Stimulated activated CD8-positive, alpha-beta memory T cell treated with anti-CD3 and anti-CD28 coated beads, Interleukin-4, amount 100 ng/mL, for 4 hours (primary cell): ENCODE data around the gene RASL10B.

ENCODE experiments used
- DNase-seq, 2 donors: peaks; one replicate each; pipeline ENCODE4 v3.0.0-alpha.2; 2020; ENCODE audit warnings: low read depth in 2 of 2, low spot score in 1 of 2

Gene RASL10B

DNA sequence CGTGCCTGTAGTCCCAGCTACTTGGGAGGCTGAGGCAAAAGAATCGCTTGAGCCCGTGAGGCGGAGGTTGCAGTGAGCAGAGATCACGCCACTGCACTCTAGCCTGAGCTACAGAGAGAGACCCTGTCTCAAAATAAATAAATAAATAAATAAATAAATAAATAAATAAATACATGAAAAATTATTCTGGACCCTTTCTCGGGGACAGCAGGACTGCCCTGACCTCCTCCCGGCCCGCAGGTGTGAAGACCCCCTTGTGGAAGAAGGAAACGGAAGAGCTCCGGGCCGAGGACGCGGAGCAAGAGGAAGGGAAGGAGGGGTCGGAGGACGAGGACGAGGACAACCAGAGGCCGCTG lies 32.3 kb downstream of the RASL10B start:
- no peak for DNase-seq

DNA sequence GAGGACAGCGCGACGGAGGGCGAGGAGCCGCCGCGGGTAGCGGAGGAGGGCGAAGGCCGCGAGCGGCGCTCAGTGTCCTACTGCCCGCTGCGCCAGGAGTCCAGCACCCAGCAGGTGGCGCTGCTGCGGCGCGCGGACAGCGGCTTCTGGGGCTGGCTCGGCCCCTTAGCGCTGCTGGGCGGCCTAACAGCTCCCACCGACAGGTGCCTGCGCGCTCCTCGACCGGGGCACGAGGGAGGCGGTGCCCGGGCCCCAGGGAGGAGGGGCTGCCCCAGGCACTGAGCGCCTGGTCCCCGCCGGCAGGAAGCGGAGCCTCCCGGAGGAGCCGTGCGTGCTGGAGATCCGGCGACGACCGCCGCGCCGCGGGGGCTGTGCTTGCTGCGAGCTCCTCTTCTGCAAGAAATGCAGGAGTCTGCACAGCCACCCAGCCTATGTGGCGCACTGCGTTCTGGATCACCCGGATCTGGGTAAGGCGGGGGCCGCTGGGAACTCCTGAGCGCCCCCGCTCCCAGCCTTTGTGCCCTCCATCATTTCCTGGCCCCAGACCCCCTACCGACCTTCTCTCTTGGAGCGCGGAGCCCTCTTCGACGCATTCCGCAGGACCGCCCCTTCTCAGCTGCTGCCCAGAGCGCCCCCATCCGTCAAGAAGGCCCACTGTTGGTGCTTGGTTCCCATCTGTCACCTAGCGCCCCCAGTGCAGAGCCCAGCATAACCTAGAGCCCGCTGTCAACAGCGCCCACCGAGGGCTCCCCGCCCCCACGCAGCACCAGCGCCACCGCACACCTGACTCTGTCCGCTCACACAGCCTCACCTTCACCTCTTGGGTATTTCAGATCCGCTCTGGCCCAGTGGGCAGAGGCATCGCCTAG lies 32.9 kb downstream of the RASL10B start:
- peak; percentile 58 to 68 for DNase-seq

DNA sequence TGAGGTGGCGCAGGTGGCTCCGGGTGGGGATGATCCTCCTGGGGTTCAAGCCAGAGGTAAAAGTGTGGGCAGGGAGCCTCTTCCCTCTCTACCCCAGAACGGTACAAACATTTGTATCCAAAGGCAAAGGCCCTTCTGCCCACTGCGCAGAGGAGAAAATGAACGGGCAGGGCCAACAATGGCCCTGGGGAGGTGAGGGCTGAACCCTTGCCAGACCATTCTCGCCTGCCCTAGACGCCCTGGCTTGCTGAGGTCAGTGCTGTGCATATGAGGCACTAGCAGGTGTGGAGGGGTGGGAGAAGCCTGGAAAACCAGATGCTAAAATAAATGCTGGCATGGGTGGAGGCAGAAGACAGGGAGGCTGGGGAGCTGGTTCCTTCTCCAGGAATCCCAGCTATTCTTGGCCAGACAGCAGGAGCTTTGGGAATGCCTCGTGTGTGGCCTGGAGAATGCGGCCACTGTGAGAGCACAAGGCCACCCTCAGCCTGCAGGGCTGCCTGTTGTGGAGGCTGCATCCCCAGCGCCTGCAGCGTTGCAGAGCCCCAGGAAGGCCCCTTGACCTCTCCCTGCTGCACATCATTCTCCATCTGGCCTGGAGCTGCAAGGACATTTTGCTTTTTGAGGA lies 33.8 kb downstream of the RASL10B start:
- no peak for DNase-seq

DNA sequence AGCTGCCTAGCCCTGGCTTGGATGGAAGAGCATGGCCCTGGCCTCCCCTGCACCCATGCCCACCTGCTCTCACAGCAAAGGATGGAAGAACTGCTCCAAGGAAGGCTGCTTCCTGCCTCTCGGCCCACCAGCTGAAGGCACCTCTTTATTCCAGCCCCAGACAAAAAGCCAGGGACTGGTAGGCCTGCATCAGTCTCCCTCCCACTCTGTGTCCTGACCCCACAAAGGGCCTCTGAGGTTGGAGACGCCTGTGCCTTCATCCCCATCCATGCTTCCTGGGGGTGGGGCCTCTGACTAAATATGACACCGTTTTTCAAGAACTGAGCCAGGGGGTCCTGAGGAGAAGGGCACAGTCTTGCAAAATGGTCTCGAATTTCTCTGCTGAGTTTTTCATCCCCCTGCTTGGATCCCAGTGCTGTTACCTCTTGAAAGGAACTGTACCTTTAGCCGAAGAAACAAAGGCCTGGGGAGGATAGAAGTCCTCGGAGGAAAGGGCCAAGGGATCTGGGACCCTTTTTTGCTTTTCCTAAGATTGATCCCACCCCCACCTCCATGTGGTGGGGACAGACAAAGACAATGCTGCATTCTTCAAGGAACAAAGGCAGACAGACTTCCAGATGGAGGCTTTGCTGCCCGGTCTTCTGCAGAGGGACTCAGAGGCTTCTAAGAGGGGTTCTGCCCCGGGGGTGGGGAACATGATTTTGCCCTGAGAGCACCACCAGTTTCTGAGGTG lies 34.5 kb downstream of the RASL10B start:
- no peak for DNase-seq

DNA sequence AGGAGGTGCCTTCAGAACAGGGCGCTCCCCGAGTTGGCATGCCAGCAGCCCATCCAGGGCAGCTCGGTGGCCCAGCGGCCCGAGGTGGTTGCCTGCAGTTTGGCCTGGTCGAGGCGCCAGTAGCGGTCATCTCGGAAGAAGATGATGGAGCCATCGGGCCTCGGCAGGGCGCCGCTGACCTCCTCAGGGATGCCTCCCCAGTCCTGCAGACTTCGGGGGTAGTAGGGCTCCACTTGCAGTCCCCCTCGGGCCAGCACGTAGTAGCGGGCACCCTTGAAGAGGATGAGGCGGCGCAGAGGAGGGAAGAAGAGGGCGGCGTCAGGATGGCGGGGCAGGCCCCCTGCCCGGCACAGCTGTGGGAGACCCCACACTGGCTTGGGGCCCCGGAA lies 35.0 kb downstream of the RASL10B start:
- DNase-seq = no peak

DNA sequence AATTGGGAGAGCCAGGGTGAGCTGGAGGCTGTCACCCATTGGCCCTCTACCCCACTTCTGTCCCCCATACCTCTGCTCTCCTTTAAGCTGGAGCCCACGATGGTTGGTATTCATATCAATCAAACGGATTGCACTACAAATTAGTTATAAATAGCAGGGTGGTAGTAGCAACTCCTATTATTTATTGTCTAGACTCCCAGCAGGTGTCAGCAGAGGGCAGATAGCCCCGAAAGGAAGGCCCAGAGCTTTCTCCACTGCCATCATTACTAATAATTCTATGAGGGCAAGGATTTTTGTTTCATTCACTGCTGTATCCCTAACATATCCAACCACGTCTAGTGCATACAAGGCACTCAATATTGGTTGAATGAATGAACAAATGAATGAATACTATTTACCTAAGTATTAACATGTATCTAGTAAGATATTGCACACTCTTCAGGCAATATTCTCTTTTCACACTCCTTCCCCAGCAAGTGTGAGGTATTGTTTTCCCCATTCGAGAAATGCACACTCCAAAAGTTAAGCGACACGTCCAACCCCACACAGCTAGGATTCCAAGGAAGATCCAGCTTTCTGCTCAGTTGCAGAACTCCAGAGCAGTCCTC lies 35.6 kb downstream of the RASL10B start:
- DNase-seq = no peak

DNA sequence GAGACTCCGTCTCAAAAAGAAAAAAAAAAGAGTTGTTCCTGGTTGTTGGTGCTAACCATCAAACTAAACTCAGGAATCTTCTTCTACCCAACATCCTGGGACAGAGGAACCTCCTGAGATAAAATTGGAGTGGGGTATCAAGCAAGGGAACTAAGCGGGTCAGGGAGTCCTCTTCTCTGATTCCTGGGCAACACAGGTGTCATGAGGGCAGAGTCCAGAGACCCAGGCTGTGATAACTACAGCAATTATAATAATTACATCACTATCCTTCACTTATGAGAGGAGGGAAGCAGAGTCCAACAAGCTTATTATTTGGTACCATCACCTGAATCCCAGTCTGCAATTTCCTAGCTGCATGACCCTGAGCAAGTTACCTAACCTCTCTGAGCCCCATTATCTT lies 37.4 kb downstream of the RASL10B start:
- DNase-seq = no peak

DNA sequence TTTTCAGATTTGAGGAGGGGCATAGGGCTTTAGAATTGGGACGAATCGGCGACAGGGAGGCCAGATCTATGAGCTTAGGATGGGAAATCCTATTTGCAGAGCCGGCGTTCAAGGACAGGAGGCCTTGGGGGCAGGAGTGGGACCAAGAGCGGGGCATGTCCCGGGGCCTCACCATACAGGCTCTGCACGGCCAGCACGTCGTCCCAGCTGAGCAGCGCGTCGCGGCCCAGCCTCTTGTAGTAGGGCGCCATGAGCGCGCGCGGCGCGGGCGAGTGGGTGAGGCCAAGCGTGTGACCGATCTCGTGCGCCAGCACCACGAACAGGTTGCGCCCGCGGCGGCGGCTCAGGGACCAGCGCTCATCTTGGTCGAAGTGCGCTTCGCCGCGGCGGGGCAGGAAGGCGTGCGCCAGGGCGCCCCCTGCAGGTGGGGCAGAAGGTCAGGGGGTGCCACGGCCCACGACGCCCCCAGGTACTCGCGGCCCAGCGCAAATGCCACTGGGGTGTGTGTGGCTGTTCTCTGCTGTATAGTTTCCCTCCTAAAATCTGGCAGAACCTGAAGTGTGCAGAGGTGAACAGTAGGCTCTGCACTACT lies 38.6 kb downstream of the RASL10B start:
- DNase-seq = no peak

DNA sequence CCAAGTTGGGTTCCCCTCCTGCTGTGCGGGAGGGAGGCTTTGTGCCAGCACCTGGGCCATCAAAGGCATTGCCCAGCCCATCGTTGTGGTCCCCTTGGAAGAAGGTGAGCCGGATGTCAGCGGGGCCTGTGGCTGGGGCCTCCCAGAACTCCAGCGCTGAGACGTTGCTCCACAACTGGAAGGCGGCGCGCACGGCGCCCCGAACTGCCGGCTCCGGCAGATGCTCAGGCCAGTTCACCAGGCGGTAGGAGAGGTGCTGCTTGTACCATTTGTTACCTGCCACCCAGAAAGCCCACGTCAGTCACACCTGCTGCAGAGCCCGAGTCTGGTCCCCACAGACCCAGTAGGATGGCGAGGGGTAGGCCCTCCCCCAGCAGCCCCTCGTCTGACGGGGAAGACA lies 41.7 kb downstream of the RASL10B start:
- no peak for DNase-seq

DNA sequence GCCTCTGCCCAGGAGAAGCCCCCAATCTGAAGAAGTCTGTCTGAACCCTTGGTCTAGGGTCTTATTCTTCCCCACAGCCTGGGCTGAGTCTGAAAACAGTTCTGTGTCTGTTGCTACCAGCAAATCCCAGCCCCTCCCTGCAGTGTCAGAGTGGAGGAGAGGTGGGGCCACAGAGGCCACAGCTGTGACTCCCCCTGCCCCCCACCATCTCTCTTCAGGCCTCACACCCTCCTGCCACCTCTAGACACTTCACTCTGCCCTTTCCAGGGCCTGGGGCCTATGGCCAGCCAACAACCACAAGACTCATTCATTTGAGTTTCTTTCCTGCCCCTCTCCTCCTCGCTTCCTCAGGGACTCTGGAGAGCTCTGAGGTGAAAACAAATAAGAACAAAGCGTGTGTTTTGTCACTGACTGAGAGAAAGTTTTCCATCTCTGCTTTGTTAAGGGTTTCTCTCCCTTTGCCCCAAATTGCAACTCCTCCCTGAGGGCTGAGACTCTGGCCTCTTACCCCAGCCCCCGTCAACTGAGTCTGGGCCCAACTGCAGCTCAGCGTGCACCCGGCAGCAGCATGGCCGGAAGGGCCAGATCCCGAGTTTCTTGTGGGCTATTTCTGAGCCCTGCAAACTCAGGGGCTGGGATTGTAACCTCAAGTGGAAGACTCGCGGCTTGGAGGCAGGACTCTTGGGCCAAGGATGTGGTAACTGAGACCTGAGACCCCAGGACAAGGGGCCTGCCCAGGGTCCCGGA lies 42.4 kb downstream of the RASL10B start:
- no peak for DNase-seq

DNA sequence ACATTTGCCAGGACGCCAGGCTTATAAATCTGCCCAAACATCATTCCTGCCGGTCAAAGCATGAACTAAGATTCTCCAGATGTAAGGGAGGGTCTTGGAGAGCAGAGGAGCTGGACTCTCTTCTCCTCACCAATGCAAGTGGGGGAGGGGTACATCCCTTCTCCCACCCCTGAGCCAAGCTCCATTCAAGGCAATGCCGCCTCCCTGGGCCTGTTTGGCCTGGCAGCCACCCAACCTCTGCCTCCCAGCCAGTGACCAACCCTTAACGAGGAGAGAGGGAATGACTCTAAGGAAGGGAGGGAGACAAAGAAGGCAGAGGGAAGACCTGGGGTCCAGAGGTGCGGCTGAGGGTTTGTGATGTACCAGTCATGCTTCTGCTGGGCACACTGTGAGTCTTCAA lies 43.1 kb downstream of the RASL10B start:
- no peak for DNase-seq

DNA sequence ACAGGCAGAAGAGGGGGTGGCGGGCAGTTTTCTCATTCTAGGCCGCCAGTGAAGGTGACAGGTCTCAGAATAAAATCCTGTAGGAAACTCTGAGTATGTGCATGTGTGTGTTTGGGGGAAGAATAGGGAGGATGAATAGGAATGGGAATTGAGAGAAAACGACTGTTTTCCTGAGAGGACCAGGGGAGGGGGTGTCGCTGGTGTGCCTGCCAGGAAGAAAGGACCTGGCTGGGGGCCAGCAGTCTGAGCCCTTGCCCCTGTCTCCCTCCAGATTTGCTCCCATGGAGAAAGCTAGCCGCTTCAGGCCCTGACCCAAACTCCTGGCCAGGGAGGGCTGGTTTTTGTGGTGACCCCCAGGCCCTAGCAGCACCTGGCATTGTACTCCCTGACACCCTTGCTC lies 43.6 kb downstream of the RASL10B start:
- no peak for DNase-seq

DNA sequence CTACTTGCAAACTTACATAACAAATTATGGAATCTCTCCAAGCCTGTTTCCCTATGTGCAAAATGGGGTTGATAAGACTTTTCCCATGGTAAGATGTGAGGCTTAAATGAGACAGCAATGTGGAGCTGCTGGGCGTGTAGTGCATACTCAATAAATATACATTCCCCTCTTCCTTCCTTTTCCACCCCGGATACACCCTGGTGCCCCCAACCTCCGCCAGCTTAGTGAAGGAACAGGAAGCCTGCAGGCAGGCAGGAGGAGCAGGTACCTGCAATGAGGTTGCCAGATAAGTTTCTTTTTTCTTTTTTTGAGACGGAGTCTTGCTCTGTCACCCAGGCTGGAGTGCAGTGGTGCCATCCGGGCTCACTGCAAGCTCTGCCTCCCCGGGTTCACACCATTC lies 44.1 kb downstream of the RASL10B start:
- no peak for DNase-seq

DNA sequence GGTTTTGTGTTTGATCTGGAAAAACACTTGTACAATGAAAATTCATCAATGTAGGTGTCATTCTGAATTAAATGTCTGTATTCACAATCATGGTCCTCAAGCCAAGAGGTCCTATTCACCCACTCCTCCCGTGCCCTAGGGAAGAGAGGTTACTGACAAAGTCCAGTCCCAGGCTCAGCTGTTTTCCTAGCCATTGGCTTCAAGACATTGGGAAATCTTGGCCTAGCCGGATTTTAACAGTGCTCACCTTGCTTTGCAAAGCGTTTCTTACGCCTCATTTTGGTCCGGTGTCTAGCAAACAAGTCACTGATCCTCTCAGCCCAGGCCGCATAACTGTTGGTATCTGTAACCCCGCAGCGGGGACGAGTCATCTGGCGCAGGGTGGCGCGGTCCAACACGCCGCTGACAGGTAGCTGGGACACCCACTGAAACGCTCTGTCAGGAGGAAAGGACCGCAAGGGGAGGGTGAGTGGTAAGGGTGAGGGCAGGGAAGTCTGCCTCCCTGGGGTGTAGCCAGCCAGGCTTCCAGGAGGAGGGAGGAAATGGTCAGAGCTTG lies 47.3 kb downstream of the RASL10B start:
- DNase-seq = no peak

DNA sequence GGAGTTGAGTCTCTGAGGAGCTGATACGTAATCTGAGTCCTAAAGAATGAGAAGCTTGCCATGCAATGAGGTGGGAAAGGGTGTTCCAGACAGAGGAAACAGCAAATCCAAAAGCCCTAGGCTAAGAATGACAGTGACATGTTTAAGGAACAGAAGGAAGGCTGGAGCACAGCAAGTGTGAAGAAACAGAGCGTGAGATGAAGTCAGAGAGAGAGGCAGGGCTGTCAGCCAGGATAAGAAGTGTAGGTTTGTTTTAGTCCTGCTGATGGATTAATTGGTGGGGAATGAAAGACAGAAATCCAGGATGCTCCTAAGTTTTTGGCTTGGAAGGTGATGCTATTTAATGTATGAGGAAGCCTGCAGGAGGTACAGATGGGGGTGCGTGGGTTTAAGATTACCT lies 49.5 kb downstream of the RASL10B start:
- DNase-seq = no peak

DNA sequence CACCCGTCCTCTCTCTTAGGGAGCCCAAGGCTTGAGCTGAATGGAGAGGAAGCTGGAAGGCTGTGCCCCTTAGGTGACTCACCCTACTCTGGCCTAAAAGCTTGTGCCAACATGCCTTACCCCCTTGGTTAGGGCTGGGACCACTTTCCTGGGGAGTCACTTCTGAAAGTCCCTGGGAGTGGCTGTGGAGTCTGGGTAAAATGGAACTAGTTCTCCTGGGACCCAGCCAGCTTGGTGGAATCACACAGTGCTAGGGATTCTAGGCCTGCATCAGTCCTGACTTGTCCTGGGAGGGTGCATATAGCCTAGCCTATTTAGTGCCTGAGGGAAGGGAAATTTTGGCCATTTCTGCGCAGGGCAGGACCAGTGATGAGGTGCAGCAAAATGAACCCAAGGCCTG lies 53.5 kb downstream of the RASL10B start:
- DNase-seq = no peak

DNA sequence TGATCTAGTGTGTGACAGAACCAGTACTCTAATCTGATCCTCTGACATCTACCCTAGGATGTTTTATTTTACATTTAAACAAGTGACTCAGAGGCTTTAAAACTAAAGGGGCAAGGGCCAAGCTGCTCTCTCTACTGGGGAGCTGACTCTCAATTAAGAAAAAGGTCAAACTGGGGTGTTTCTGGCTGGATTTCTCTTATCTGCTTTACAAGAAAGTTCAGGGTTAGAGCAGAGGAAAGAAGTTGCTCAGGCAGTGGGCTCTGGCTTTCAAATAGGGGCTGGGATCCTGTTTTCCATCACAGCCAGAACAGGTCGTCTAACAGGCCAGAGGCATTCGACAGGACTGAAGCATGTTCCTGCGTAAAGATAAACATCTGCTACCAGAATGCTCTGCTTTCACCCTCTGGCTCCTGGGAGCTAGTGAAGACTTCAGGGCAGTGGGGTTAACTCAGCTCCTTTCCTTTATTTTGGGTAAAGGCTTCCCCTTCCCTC lies 55.5 kb downstream of the RASL10B start:
- DNase-seq = no peak

DNA sequence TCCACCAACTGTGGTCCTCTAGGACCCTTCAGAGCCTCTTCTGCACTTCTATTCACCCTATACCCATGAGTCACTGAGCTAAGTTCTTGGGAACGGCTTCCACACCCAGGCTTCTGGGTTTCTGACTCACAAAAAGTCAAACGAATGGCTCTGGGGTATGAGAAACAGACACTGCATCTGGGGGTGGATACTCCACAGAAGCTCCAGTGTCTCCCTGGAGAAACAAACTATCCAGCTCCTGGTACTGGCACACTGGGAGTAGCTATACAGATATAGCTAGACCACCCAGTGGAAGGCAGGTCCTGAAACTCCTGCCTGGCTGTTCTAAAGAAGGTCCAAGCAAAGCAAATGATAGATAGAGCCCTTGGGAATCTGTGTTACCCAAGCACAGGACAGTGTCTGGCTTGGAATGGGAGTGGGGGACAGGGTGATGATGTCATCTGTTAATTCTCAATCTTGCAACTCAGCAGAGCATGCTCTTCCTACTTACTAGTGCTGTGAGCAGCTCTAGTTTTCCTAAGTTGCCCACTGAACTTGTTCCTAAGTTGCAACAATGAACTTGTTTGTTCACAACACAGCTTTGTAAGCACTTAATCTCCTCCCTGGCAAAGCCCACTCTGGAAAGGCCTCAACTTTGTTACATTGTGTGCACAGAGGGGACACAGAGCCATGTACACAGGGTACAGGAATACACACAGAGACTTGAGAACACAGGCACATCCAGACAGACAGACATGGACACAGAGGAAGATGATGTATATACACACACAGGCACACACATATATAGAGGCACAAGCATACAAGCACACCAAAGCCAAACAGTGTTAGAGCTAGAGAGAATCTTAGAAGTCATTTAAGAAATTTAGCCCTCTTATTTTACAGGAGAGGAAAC lies 57.3 kb downstream of the RASL10B start:
- DNase-seq = no peak

DNA sequence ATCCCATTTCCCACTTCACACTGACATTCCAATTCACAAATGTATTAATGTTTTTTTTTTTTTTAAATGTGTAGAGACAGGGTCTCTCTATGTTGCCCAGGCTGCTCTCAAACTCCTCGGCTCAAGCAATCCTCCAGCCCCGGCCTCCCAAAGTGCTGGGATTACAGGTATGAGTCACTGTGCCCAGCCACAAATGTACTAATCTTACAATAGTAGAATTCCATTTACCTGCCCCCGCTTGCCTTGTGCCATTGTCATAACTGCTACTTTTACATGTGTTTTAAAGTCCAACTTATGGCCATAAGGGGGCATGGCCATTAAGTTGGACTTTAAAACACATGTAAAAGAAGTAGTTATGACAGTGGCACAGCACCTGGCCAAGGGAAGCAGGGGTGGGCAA lies 59.4 kb downstream of the RASL10B start:
- DNase-seq = no peak
